HepG2 (cell line): Measurements from ENCODE around the gene KIFAP3. TPM values are rescaled to one million over a fixed set of nuclear protein-coding genes. Genes with fewer than 3 reads are reported as not detected.

Experiments
- ATAC-seq: fragments of 200-7000 bp; cut with Tn5 transposase; 3 replicates; pipeline ENCODE4 v1.9.1; 2020; ENCODE audit warnings: mild to moderate bottlenecking, moderate library complexity
- BruUV-seq: library from RNA; stranded (reverse); fragments of 400-500 nt; replicated peaks from 2 replicates; lab custom pipeline; 2021; lab: Mats Ljungman, UMichigan
- CTCF ChIA-PET: fragments of 300-600 bp; formaldehyde crosslinking; extraction: SDS; loops from one replicate; lab custom pipeline; 2021; ENCODE audit warnings: low total read pairs, inconsistent platforms, low intra/inter-chr PET ratio; lab: Yijun Ruan, JAX
- POLR2A ChIA-PET: fragments of 350-600 bp; sonication (Branson Sonifier 250); formaldehyde crosslinking; loops from one replicate; lab custom pipeline; 2020; ENCODE audit warnings: antibody characterized with exemption, inconsistent platforms; lab: Yijun Ruan, JAX
- DNase-seq: peaks from one replicate; pipeline ENCODE4 v3.0.0-alpha.2; 2015; ENCODE audit warnings: low spot score
- FAIRE-seq: peaks from 3 replicates; lab custom pipeline; 2011; peaks lifted over from hg19 to GRCh38; lab: Jason Lieb, UNC
- H2AFZ ChIP-seq: one replicate; pipeline ENCODE4 v1.6.1; 2011; ENCODE audit warnings: low read length, inconsistent platforms
- H3K27ac ChIP-seq: fragments of 300-600 bp; 3 replicates; pipeline ENCODE4 v1.8.0; 2011; ENCODE audit warnings: mixed run types, mild to moderate bottlenecking, mixed read lengths, low read length, inconsistent platforms; ENCODE audit not compliant: insufficient read depth; ENCODE audit errors: extremely low read length
- H3K27me3 ChIP-seq, 2 experiments: fragments of 200-600 bp in 1 of 2; 2 replicates in 1 of 2; 3 replicates in 1 of 2; pipeline versions ENCODE4 v1.6.0 to v1.8.0; 2011; ENCODE audit warnings: low read length in 2 of 2, mild to moderate bottlenecking in 2 of 2, moderate library complexity in 2 of 2, inconsistent platforms in 1 of 2; ENCODE audit not compliant: insufficient read depth in 2 of 2, control insufficient read depth in 1 of 2
- H3K36me3 ChIP-seq, 2 experiments: fragments of 200-600 bp in 1 of 2; replicated peaks in 1 of 2; 2 replicates in 1 of 2; 3 replicates in 1 of 2; pipeline versions ENCODE4 v1.5.1 to v1.8.0; 2011; ENCODE audit warnings: low read length in 2 of 2, inconsistent platforms in 1 of 2; ENCODE audit not compliant: insufficient read depth in 2 of 2, control insufficient read depth in 1 of 2
- H3K4me1 ChIP-seq: 2 replicates; pipeline ENCODE4 v1.5.1; 2012; ENCODE audit warnings: low read length, inconsistent platforms; ENCODE audit not compliant: insufficient read depth
- H3K4me2 ChIP-seq: 2 replicates; pipeline ENCODE4 v1.6.0; 2011; ENCODE audit warnings: low read depth, low read length, inconsistent platforms
- H3K4me3 ChIP-seq, 3 experiments: fragments of 200-600 bp in 1 of 3; sonication (generic), shearing (Covaris generic) in 1 of 3; replicated peaks in 1 of 3; 2 replicates each; pipeline ENCODE4 v1.5.1; 2011 to 2016; ENCODE audit warnings: low read length in 3 of 3, inconsistent platforms in 2 of 3, low read depth in 2 of 3, mild to moderate bottlenecking in 2 of 3, control low read depth in 1 of 3, mixed read lengths in 1 of 3; ENCODE audit not compliant: insufficient read depth in 1 of 3
- H3K79me2 ChIP-seq: one replicate; pipeline ENCODE4 v1.6.1; 2011; ENCODE audit warnings: low read length, inconsistent platforms; ENCODE audit not compliant: insufficient read depth
- H3K9ac ChIP-seq: 2 replicates; pipeline ENCODE4 v1.6.0; 2011; ENCODE audit warnings: mild to moderate bottlenecking, low read depth, low read length, inconsistent platforms; ENCODE audit not compliant: insufficient read depth
- H3K9me3 ChIP-seq: 2 replicates; pipeline ENCODE4 v1.5.1; 2012; ENCODE audit warnings: mild to moderate bottlenecking, low read length
- H4K20me1 ChIP-seq: 2 replicates; pipeline ENCODE4 v1.6.0; 2011; ENCODE audit warnings: inconsistent platforms, mild to moderate bottlenecking, low read length, moderate library complexity; ENCODE audit not compliant: insufficient read depth
- ADNP ChIP-seq: sonication (generic); formaldehyde crosslinking; IDR thresholded peaks from 2 replicates; pipeline ENCODE4 v1.4.0; 2020; ENCODE audit warnings: missing genetic modification reagents
- BRD4 ChIP-seq: sonication (generic); formaldehyde crosslinking; IDR thresholded peaks from 2 replicates; pipeline ENCODE4 v1.4.0; 2020; ENCODE audit warnings: missing genetic modification reagents
- CBX2 ChIP-seq, 2 experiments: fragments of 200-600 bp in 1 of 2; sonication (generic); formaldehyde crosslinking in 1 of 2; IDR thresholded peaks; 2 replicates each; pipeline versions ENCODE4 v1.7.0 to v1.8.1; 2018 to 2022; ENCODE audit warnings: low read depth in 2 of 2, low read length in 1 of 2, mild to moderate bottlenecking in 1 of 2, missing genetic modification reagents in 1 of 2
- DZIP1 ChIP-seq: sonication (generic); formaldehyde crosslinking; IDR thresholded peaks from 2 replicates; pipeline ENCODE4 v1.5.0; 2020; ENCODE audit warnings: mild to moderate bottlenecking, missing genetic modification reagents
- ELF1 ChIP-seq: sonication (generic); formaldehyde crosslinking; IDR thresholded peaks from 2 replicates; pipeline ENCODE4 v1.4.0; 2020; ENCODE audit warnings: missing genetic modification reagents
- HOXA5 ChIP-seq: sonication (generic); formaldehyde crosslinking; IDR thresholded peaks from 2 replicates; pipeline ENCODE4 v1.4.0; 2020; ENCODE audit warnings: missing genetic modification reagents
- KDM2A ChIP-seq: sonication (generic); formaldehyde crosslinking; IDR thresholded peaks from 2 replicates; pipeline ENCODE4 v1.4.0; 2020; ENCODE audit warnings: low read depth, missing genetic modification reagents, borderline replicate concordance
- TBL1XR1 ChIP-seq: fragments of 150-350 bp; IDR thresholded peaks from 2 replicates; pipeline ENCODE4 v1.6.1; 2014; ENCODE audit warnings: borderline replicate concordance, low read length; ENCODE audit not compliant: partially characterized antibody
- USF2 ChIP-seq, 2 experiments: sonication (generic) in 1 of 2; formaldehyde crosslinking in 1 of 2; IDR thresholded peaks; 2 replicates each; pipeline versions ENCODE4 v1.5.1 to v1.6.1; 2011 to 2020; ENCODE audit warnings: borderline replicate concordance in 1 of 2, low read depth in 1 of 2, low read length in 1 of 2, mild to moderate bottlenecking in 1 of 2, missing genetic modification reagents in 1 of 2, moderate library complexity in 1 of 2
- YY1 ChIP-seq: IDR thresholded peaks from 2 replicates; pipeline ENCODE4 v1.6.1; 2011; ENCODE audit warnings: low read length, low read depth, moderate library complexity, mild to moderate bottlenecking; ENCODE audit not compliant: insufficient read depth, insufficient replicate concordance
- ZBTB4 ChIP-seq: sonication (generic); formaldehyde crosslinking; IDR thresholded peaks from 2 replicates; pipeline ENCODE4 v1.4.0; 2020; ENCODE audit warnings: missing genetic modification reagents, mild to moderate bottlenecking, borderline replicate concordance
- ZFAT ChIP-seq: sonication (generic); formaldehyde crosslinking; conservative IDR thresholded peaks from 2 replicates; pipeline ENCODE4 v1.8.1; 2023; ENCODE audit warnings: missing genetic modification reagents, inconsistent platforms
- ZKSCAN8 ChIP-seq: IDR thresholded peaks from 2 replicates; pipeline ENCODE4 v1.6.1; 2016; ENCODE audit warnings: borderline replicate concordance, missing genetic modification reagents, missing compliant biosample characterization
- ZNF160 ChIP-seq: sonication (generic); formaldehyde crosslinking; IDR thresholded peaks from 2 replicates; pipeline ENCODE4 v1.8.0; 2022; ENCODE audit warnings: mild to moderate bottlenecking, inconsistent platforms, missing genetic modification reagents
- ZNF709 ChIP-seq: sonication (generic); formaldehyde crosslinking; IDR thresholded peaks from 2 replicates; pipeline ENCODE4 v1.5.0; 2020; ENCODE audit warnings: mild to moderate bottlenecking, missing genetic modification reagents
- WGBS: methylation state at CpG from one replicate; pipeline ENCODE4 v1.1.6; 2017; ENCODE audit warnings: low lambda C conversion rate; 5-methylcytosine and 5-hydroxymethylcytosine counted together
- in situ Hi-C: cut with HindIII; loops from 2 replicates; pipeline ENCODE4 v1.10.0; 2017; ENCODE audit warnings: low pct_unique_long_range_greater_than_20kb; ENCODE audit not compliant: extremely low pct_ligation_motif_present
- intact Hi-C: fragments of 100-400 bp; cut with micrococcal nuclease; formaldehyde crosslinking; loops from one replicate; pipeline ENCODE4 v1.10.0; 2022; ENCODE audit not compliant: unreplicated experiment
- polyA plus RNA-seq, 8 experiments: library from polyadenylated mRNA; depleted of rRNA in 3 of 8; stranded (reverse) in 7 of 8; unstranded in 1 of 8; fragments of >200 nt; fragmentation: Illumina TruSeq in 4 of 8; extraction: Trizol in 4 of 8; gene quantifications; 2 replicates each; pipeline versions ENCODE4 v1.2.1 to v1.2.3, GENCODE V29; 2011 to 2016; ENCODE audit warnings: low read depth in 4 of 8, missing spikeins in 1 of 8, mixed read lengths in 1 of 8; ENCODE audit not compliant: insufficient read depth in 1 of 8
- total RNA-seq, 5 experiments: library from RNA; depleted of rRNA; stranded (reverse); fragments of >200 nt; fragmentation: Illumina TruSeq; extraction: Trizol; gene quantifications; 2 replicates each; pipeline ENCODE4 v1.2.3, GENCODE V29; 2016; ENCODE audit warnings: low read depth in 1 of 5

The KIFAP3 gene
- total and polyA plus RNA-seq, 2 of the 13 experiments (the other 11 are each of a cell fraction or from before 2014, with no cell fraction given): 3.4 to 10.0 TPM

- POLR2A ChIA-PET: no interaction called here
- 2% methylated on average over 3 of the region's 3 CpGs for WGBS
- in situ Hi-C loops (no loop called here), intact Hi-C loops (no loop called here)
- no peak for FAIRE-seq
- no peaks in the 10 kb centered on the region for H3K79me2 ChIP-seq
- H3K27ac ChIP-seq: no peak overlapping the region
- no peak for DNase-seq
- H3K4me3 ChIP-seq: no peak overlapping the region
- H3K36me3 ChIP-seq: no peaks in the 10 kb centered on the region
- no peak overlapping the region for H3K4me2 ChIP-seq
- no peaks in the 10 kb centered on the region for H4K20me1 ChIP-seq
- peaks cover 0 to 11% of the 10 kb centered on the region in 2 experiments; a peak in 1 of 5 replicates for H3K27me3 ChIP-seq
- no peaks in the 10 kb centered on the region for H3K9me3 ChIP-seq
- no peaks in the 10 kb centered on the region for H3K4me1 ChIP-seq
- ATAC-seq: no peak
- CTCF ChIA-PET: no interaction called here
- BruUV-seq: no TSS peak
- no peak overlapping the region for H3K9ac ChIP-seq
- no peak overlapping the region for H2AFZ ChIP-seq
- TF ChIP-seq DZIP1 (CRISPR knock-in tag) (no peak), ZNF709 (no peak), USF2 (IDR thresholded peaks at IDR 0.05; ENCODE audit: low read depth, low read length) (no peak), USF2 (CRISPR knock-in tag; IDR thresholded peaks at IDR 0.05; ENCODE audit: borderline replicate concordance) (no peak), YY1 (no peak), HOXA5 (CRISPR knock-in tag) (no peak), BRD4 (CRISPR knock-in tag) (no peak), CBX2 (IDR thresholded peaks at IDR 0.05; ENCODE audit: low read depth, low read length) (no peak), CBX2 (CRISPR knock-in tag; IDR thresholded peaks at IDR 0.05; ENCODE audit: low read depth) (no peak), TBL1XR1 (no peak), ZFAT (no peak), ELF1 (CRISPR knock-in tag) (no peak), ZNF160 (no peak), ZBTB4 (CRISPR knock-in tag) (no peak), ADNP (no peak), ZKSCAN8 (CRISPR knock-in tag) (no peak), KDM2A (CRISPR knock-in tag) (no peak)
These were observed 160.0 kb downstream of the KIFAP3 start for GRCh38 chr1:169914531-169914930.
